Cardiac muscle cell (in vitro differentiated cells and primary cell): ENCODE data around the gene DLGAP1. TPM values are rescaled to one million over a fixed set of nuclear protein-coding genes. Genes with fewer than 3 reads are reported as not detected.

Experiments
- DNase-seq, 2 donors: peaks; one replicate each; pipeline versions ENCODE4 v3.0.0 to v3.0.0-alpha.2; 2010 to 2017; ENCODE audit warnings: low read depth in 1 of 2, low spot score in 1 of 2
- H3K27ac ChIP-seq: fragments of 200-600 bp; sonication (generic); 2 replicates; pipeline ENCODE4 v1.5.1; 2016
- H3K27me3 ChIP-seq: fragments of 200-600 bp; sonication (generic); 2 replicates; pipeline ENCODE4 v1.6.0; 2016; ENCODE audit warnings: control low read depth
- H3K36me3 ChIP-seq: fragments of 200-600 bp; sonication (generic); 2 replicates; pipeline ENCODE4 v1.5.1; 2016; ENCODE audit warnings: control low read depth
- H3K4me1 ChIP-seq: fragments of 200-600 bp; sonication (generic); 2 replicates; pipeline ENCODE4 v1.8.1; 2017; ENCODE audit warnings: low read depth, mild to moderate bottlenecking, mixed run types
- H3K4me3 ChIP-seq: fragments of 200-600 bp; sonication (generic); 2 replicates; pipeline ENCODE4 v1.5.1; 2016; ENCODE audit warnings: mild to moderate bottlenecking
- H3K9me3 ChIP-seq: fragments of 200-600 bp; sonication (generic); 2 replicates; pipeline ENCODE4 v1.5.1; 2017; ENCODE audit warnings: low read depth, mild to moderate bottlenecking, control low read depth
- polyA plus RNA-seq: library from polyadenylated mRNA; unstranded; fragments of >200 nt; fragmentation: Nextera tagmentation; extraction: Ambion mirVana; gene quantifications from 2 replicates; pipeline ENCODE4 v1.2.1, GENCODE V29; 2016
- total RNA-seq: library from RNA; depleted of rRNA; stranded (reverse); fragments of >200 nt; gene quantifications from 2 replicates; pipeline ENCODE4 v1.2.3, GENCODE V29; 2016
- TF ChIP-seq, protein P1 (sequence below): IDR thresholded peaks from 2 replicates; pipeline ENCODE4 v1.5.1; 2012; ENCODE audit warnings: low read depth, mild to moderate bottlenecking, low read length

DLGAP1 gene
- total and polyA plus RNA-seq, 2 experiments from 2014 or later: 2.5 to 7.9 TPM

DNA sequence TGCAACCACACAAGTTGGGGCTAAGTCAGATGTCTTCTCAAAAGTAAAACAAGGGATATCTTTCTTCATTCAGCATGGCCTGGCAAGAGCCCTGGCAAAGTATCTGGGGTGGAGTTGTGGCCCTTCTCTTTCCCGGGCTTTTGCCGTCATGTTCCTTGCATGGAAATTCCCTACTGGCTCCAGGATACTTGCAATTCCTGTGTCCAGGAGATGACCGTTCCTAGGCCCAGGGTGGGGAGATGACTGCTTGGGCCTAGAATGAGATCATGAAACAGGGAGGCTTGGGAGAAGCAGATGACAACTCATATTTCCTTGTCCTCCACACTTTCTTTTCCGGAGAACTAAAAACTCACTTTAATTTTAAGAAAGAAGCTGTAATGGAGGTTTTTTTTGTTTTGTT is 944.2 kb downstream of the DLGAP1 start:
- H3K36me3 ChIP-seq: no peaks in the 10 kb centered on the region
- no peaks in the 10 kb centered on the region for H3K4me1 ChIP-seq
- no peak overlapping the region for H3K4me3 ChIP-seq
- H3K27me3 ChIP-seq: no peaks in the 10 kb centered on the region
- TF ChIP-seq, protein P1, sequence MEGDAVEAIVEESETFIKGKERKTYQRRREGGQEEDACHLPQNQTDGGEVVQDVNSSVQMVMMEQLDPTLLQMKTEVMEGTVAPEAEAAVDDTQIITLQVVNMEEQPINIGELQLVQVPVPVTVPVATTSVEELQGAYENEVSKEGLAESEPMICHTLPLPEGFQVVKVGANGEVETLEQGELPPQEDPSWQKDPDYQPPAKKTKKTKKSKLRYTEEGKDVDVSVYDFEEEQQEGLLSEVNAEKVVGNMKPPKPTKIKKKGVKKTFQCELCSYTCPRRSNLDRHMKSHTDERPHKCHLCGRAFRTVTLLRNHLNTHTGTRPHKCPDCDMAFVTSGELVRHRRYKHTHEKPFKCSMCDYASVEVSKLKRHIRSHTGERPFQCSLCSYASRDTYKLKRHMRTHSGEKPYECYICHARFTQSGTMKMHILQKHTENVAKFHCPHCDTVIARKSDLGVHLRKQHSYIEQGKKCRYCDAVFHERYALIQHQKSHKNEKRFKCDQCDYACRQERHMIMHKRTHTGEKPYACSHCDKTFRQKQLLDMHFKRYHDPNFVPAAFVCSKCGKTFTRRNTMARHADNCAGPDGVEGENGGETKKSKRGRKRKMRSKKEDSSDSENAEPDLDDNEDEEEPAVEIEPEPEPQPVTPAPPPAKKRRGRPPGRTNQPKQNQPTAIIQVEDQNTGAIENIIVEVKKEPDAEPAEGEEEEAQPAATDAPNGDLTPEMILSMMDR: no peak
- DNase-seq: no peak
- no peaks in the 10 kb centered on the region for H3K9me3 ChIP-seq
- no peak overlapping the region for H3K27ac ChIP-seq

GRCh38 chr18:3510024-3510423 is 945.1 kb downstream of the DLGAP1 start:
- H3K27ac ChIP-seq: no peak overlapping the region
- TF ChIP-seq, protein P1: no peak
- no peaks in the 10 kb centered on the region for H3K36me3 ChIP-seq
- H3K27me3 ChIP-seq: no peaks in the 10 kb centered on the region
- no peaks in the 10 kb centered on the region for H3K9me3 ChIP-seq
- H3K4me1 ChIP-seq: no peaks in the 10 kb centered on the region
- H3K4me3 ChIP-seq: no peak overlapping the region
- no peak for DNase-seq

DNA sequence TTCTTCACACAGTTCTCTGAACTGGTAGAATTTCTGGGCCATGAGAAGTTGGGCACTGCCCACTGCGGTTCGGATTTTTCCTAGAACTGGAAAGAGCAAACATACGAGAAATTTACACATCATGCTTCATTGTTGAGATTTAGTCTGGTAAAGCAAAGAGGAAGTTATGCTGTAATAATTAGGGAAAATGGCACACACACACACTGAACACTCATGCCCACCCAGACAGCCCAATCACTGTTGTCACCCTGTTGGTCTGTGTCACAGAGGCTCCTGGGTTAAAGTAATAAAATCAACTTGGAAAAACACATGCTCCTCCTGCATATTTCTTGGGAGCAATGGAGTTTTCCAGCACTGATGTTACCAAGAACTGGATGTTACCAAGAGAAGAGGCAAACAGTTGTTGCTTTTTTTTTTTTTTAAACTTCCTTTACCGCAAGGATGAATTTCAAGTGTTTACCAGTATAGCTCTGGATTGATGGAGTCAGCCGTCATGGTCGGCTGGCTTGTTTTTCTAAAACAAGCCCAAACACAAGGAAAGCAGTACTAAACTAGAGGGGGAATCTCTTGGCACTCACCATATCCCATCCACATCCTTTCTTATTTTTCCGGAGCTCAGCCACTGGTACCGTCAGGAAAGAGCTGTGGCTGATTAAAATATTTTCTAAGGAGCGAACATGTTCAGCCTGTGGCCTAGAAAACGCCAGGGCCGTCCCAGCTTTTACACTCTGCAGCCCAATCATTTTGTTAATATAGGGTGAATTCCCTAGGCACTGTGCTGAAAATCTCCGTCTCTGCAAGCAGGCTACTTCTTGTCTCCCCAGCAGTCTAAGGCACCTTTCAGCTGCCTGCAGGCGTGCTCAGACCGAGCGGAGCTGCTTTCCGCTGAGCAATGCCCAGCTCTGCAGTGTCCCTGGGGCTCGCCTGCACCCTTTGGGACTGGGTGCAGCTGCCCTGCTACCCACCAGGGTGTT is 946.2 kb downstream of the DLGAP1 start:
- no peak overlapping the region for H3K27ac ChIP-seq
- H3K4me1 ChIP-seq: no peaks in the 10 kb centered on the region
- TF ChIP-seq, protein P1: no peak
- H3K27me3 ChIP-seq: no peaks in the 10 kb centered on the region
- H3K9me3 ChIP-seq: no peaks in the 10 kb centered on the region
- no peak for DNase-seq
- no peak overlapping the region for H3K4me3 ChIP-seq
- H3K36me3 ChIP-seq: no peaks in the 10 kb centered on the region

GRCh38 chr18:3504637-3505036 is 950.5 kb downstream of the DLGAP1 start:
- H3K9me3 ChIP-seq: no peaks in the 10 kb centered on the region

GRCh38 chr18:3502650-3503049 is 952.5 kb downstream of the DLGAP1 start:
- no peaks in the 10 kb centered on the region for H3K9me3 ChIP-seq
- H3K4me1 ChIP-seq: no peaks in the 10 kb centered on the region
- H3K27ac ChIP-seq: no peak overlapping the region
- no peak overlapping the region for H3K4me3 ChIP-seq
- H3K36me3 ChIP-seq: no peaks in the 10 kb centered on the region
- TF ChIP-seq, protein P1: no peak
- H3K27me3 ChIP-seq: peaks cover 25% of the 10 kb centered on the region
- DNase-seq: no peak

More at GRCh38 chr18:3504637-3505036, 950.5 kb downstream of the DLGAP1 start:
- TF ChIP-seq, protein P1: no peak
- Histone ChIP-seq H3K4me3 (no peak overlapping the region), H3K4me1 (no peaks in the 10 kb centered on the region), H3K27me3 (peaks cover 10% of the 10 kb centered on the region), H3K36me3 (no peaks in the 10 kb centered on the region), H3K27ac (no peak overlapping the region)
- DNase-seq: no peak
